Measurements from ENCODE around the gene GRID1.

GRID1 gene

GRCh38 chr10:86159797-86160196 lies 206.8 kb downstream of the GRID1 start:
- DNase-seq, result no peak

- DNase-seq, result no peak
Observed at GRCh38 chr10:86155054-86155921, 211.3 kb downstream of the GRID1 start.

- DNase-seq, result no peak
Observed at GRCh38 chr10:86153751-86154150, 212.8 kb downstream of the GRID1 start.

GRCh38 chr10:86152911-86153310 lies 213.7 kb downstream of the GRID1 start:
- no peak for DNase-seq

GRCh38 chr10:86152354-86152753 lies 214.2 kb downstream of the GRID1 start:
- DNase-seq, result no peak

- no peak for DNase-seq
Observed at GRCh38 chr10:86151613-86152012, 215.0 kb downstream of the GRID1 start.

GRCh38 chr10:86149257-86149656 lies 217.3 kb downstream of the GRID1 start:
- DNase-seq, result no peak

GRCh38 chr10:86148117-86148516 lies 218.5 kb downstream of the GRID1 start:
- no peak for DNase-seq

GRCh38 chr10:86144301-86144700 lies 222.3 kb downstream of the GRID1 start:
- DNase-seq, result no peak

GRCh38 chr10:86141896-86142295 lies 224.7 kb downstream of the GRID1 start:
- DNase-seq, result no peak

- no peak for DNase-seq
Observed at GRCh38 chr10:86139066-86139657, 227.4 kb downstream of the GRID1 start.

- no peak for DNase-seq
Observed at GRCh38 chr10:86138551-86139065, 228.0 kb downstream of the GRID1 start.

GRCh38 chr10:86137561-86137960 lies 229.0 kb downstream of the GRID1 start:
- DNase-seq, result no peak

- DNase-seq, result no peak
Observed at GRCh38 chr10:86136934-86137333, 229.7 kb downstream of the GRID1 start.

- no peak for DNase-seq
Observed at GRCh38 chr10:86135191-86135590, 231.4 kb downstream of the GRID1 start.

GRCh38 chr10:86130737-86131475 lies 235.7 kb downstream of the GRID1 start:
- no peak for DNase-seq

- DNase-seq, result no peak
Observed at GRCh38 chr10:86130041-86130440, 236.6 kb downstream of the GRID1 start.

- DNase-seq, result no peak
Observed at GRCh38 chr10:86128360-86128759, 238.2 kb downstream of the GRID1 start.

GRCh38 chr10:86127274-86127819 lies 239.2 kb downstream of the GRID1 start:
- no peak for DNase-seq

GRCh38 chr10:86124734-86125133 lies 241.9 kb downstream of the GRID1 start:
- DNase-seq, result no peak

- no peak for DNase-seq
Observed at GRCh38 chr10:86123715-86124114, 242.9 kb downstream of the GRID1 start.

- no peak for DNase-seq
Observed at GRCh38 chr10:86123304-86123703, 243.3 kb downstream of the GRID1 start.

- no peak for DNase-seq
Observed at GRCh38 chr10:86122646-86123045, 243.9 kb downstream of the GRID1 start.
